ENCODE results near the gene HES6. TPM values are rescaled to one million over a fixed set of nuclear protein-coding genes. Genes with fewer than 3 reads are reported as not detected.

The HES6 gene
- total and polyA plus RNA-seq, 8 donors: 4.9 to 22.7 (median 16.0) TPM

DNA sequence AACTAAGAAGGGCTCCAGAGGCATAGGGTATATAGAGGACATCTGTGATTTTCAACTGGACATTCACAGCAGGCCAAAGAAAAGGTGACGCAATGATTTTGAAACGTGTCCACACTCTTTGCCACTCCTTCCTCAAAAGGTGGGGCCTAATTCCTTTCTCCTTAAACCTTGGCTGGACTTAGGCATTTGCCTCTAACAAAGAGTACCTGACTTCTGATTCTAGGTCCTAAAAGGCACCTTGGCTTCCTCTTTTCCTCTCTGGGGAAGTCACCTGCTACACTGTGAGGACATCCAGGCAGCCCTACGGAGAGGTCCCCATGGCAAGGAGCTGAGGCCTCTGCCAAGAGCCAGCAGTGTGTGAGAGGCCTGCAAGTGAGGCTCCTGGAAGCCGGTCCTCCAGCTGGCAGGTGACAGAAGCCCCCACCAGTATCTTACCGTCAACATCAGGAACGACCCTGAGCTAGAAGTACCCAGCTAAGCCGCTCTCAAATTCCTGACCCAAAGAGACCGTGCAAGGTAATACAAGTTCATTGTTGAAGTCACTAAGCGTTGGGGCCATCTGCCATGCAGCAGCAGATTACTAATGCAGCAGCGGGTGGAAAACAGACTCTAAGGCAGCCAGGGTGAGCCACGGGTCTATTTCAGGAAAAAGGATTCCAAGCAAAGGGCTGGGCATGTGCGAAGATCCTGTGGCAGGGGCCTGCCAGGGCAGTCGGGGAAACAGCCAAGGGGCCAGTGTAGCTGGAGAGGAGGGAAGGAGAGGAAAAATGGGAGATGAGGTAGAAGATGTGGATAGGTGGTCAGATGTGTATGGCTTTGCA, 7.4 kb upstream of the HES6 start:
- no peak for ATAC-seq
- H3K27ac ChIP-seq: no peak overlapping the region
- 84 to 87% methylated on average over 13 of the region's 13 CpGs for WGBS, 2 donors
- DNase-seq: no peak
- no peak for FAIRE-seq
- TF ChIP-seq CTCF (IDR thresholded peaks at IDR 0.05): no peak
- intact Hi-C loops (cut with DNase I): no loop called here
- no peaks in the 10 kb centered on the region for H3K27me3 ChIP-seq
- H3K4me3 ChIP-seq: no peak overlapping the region
- H3K36me3 ChIP-seq: peaks cover 0 to 45% (median 10%) of the 10 kb centered on the region in 3 donors
- no peaks in the 10 kb centered on the region for H3K9me3 ChIP-seq
- peaks cover 0 to 15% (median 11%) of the 10 kb centered on the region in 3 donors for H3K4me1 ChIP-seq

- intact Hi-C loops (cut with DNase I): no loop called here
- no peak for FAIRE-seq
Observed at GRCh38 chr2:238244151-238244550, 4.3 kb upstream of the HES6 start.

DNA sequence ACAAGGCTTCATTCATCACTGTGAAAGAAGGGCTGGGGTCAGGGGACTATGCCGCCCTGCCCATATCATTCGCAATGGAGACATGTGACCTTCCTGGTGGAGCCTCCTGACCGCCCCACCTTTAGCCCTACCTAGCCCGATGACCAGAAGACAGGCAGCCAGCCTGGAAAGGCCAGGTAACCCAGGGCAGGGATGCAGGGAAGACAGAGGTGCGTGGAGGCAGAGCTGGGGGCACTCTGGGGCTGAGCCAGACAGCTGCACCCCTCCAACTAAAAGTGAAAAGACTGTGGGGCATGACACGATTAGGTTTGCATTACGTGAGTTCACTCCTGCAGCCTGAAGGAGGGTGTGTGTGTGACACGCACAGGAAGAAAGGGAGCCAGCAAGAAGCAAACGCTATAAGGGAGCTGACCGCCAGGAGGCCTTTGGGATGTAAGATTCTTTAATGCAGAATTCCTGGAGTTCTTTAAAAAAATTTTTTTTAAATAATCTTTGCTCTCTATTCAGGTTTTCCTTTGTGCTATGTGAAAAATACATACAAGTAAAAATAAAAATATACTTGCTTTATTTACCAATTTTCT, 3.7 kb upstream of the HES6 start:
- WGBS, 2 donors: 85 to 92% methylated on average over 10 of the region's 10 CpGs
- DNase-seq (no peak), ATAC-seq (no peak), FAIRE-seq (no peak)
- H3K27ac ChIP-seq: peak overlapping the region in 1 of 4 donors; percentile 46
- H3K4me1 ChIP-seq: peaks cover 15 to 33% (median 17%) of the 10 kb centered on the region in 3 donors
- H3K27me3 ChIP-seq: no peaks in the 10 kb centered on the region
- no peak overlapping the region for H3K4me3 ChIP-seq
- intact Hi-C loops (cut with DNase I): no loop called here
- H3K9me3 ChIP-seq: no peaks in the 10 kb centered on the region
- H3K36me3 ChIP-seq: peaks cover 0 to 19% (median 0%) of the 10 kb centered on the region in 3 donors
- TF ChIP-seq CTCF (IDR thresholded peaks at IDR 0.05): no peak

More at GRCh38 chr2:238244151-238244550, 4.3 kb upstream of the HES6 start:
- 71 to 76% methylated on average over 5 of the region's 5 CpGs for WGBS, 2 donors
- Histone ChIP-seq H3K4me1 (peaks cover 10 to 29% (median 17%) of the 10 kb centered on the region in 3 donors), H3K27ac (no peak overlapping the region), H3K27me3 (no peaks in the 10 kb centered on the region), H3K36me3 (peaks cover 0 to 19% (median 0%) of the 10 kb centered on the region in 3 donors), H3K9me3 (no peaks in the 10 kb centered on the region), H3K4me3 (no peak overlapping the region)
- no peak for ATAC-seq
- no peak for TF ChIP-seq CTCF (IDR thresholded peaks at IDR 0.05)
- no peak for DNase-seq

- H3K4me1 ChIP-seq: peaks cover 15 to 33% (median 17%) of the 10 kb centered on the region in 3 donors
- H3K9me3 ChIP-seq: no peaks in the 10 kb centered on the region
- WGBS, 2 donors: 35 to 38% methylated on average over 7 of the region's 7 CpGs
- no peaks in the 10 kb centered on the region for H3K27me3 ChIP-seq
- H3K4me3 ChIP-seq: no peak overlapping the region
- peak overlapping the region in 3 of 4 donors; percentile 46 to 71 (median 59) for H3K27ac ChIP-seq
- intact Hi-C loops (cut with DNase I): no loop called here
- FAIRE-seq: no peak
- no peak for TF ChIP-seq CTCF (IDR thresholded peaks at IDR 0.05)
- ATAC-seq: peak; percentile 10 to 46 (median 24)
- peaks cover 0 to 16% (median 0%) of the 10 kb centered on the region in 3 donors for H3K36me3 ChIP-seq
- peak in 5 of 6 donors; percentile 58 to 86 (median 74) for DNase-seq
Observed at GRCh38 chr2:238242731-238243495, 3.1 kb upstream of the HES6 start.
